SK-N-SH (cell line): ENCODE results near the gene CPLX1.
"Not testable (repeated sequence)": the region's sequence is repeated elsewhere in the genome, so short reads cannot be mapped to it uniquely, and the experiment has no call there.

ENCODE experiments used
- EZH2phosphoT487 ChIP-seq: fragments of 200-600 bp; sonication (generic); IDR thresholded peaks from 2 replicates; pipeline ENCODE4 v1.6.1; 2017; ENCODE audit warnings: low read depth, mixed run types, mild to moderate bottlenecking, antibody characterized with exemption, moderate library complexity, borderline replicate concordance
- JUND ChIP-seq: IDR thresholded peaks from 2 replicates; pipeline ENCODE4 v1.4.0; 2012
- MEF2A ChIP-seq: IDR thresholded peaks from 2 replicates; pipeline ENCODE4 v1.4.0; 2012; ENCODE audit warnings: low read depth, borderline replicate concordance
- MXI1 ChIP-seq: IDR thresholded peaks from 2 replicates; pipeline ENCODE4 v1.6.1; 2012; ENCODE audit warnings: mild to moderate bottlenecking, low read depth, low read length, improper control_type of control experiment
- NRF1 ChIP-seq: IDR thresholded peaks from 2 replicates; pipeline ENCODE4 v1.6.1; 2012; ENCODE audit warnings: low read depth, mild to moderate bottlenecking, low read length
- POLR2AphosphoS5 ChIP-seq: IDR thresholded peaks from 2 replicates; pipeline ENCODE4 v1.6.1; 2012; ENCODE audit warnings: low read depth, low read length
- SMC3 ChIP-seq: IDR thresholded peaks from 2 replicates; pipeline ENCODE4 v1.6.1; 2012; ENCODE audit warnings: low read depth, low read length, improper control_type of control experiment
- TAF1 ChIP-seq: IDR thresholded peaks from 2 replicates; pipeline ENCODE4 v1.6.1; 2012; ENCODE audit warnings: low read depth, mild to moderate bottlenecking, low read length, moderate library complexity, borderline replicate concordance
- YY1 ChIP-seq: IDR thresholded peaks from 2 replicates; pipeline ENCODE4 v1.4.0; 2012; ENCODE audit warnings: low read depth, mild to moderate bottlenecking
- TF ChIP-seq, protein P1 (sequence below): fragments of 200-600 bp; sonication (generic); IDR thresholded peaks from 2 replicates; pipeline ENCODE4 v1.6.1; 2017; ENCODE audit warnings: antibody characterized with exemption, mild to moderate bottlenecking, moderate library complexity
- TF ChIP-seq, protein P2 (sequence below): fragments of 150-350 bp; IDR thresholded peaks from 2 replicates; pipeline ENCODE4 v1.6.1; 2017; ENCODE audit warnings: antibody characterized with exemption, low read length, low read depth, borderline replicate concordance
- TF ChIP-seq, protein P3 (sequence below): IDR thresholded peaks from 2 replicates; pipeline ENCODE4 v1.6.1; 2012; ENCODE audit warnings: mild to moderate bottlenecking, low read depth, low read length, moderate library complexity

DNA sequence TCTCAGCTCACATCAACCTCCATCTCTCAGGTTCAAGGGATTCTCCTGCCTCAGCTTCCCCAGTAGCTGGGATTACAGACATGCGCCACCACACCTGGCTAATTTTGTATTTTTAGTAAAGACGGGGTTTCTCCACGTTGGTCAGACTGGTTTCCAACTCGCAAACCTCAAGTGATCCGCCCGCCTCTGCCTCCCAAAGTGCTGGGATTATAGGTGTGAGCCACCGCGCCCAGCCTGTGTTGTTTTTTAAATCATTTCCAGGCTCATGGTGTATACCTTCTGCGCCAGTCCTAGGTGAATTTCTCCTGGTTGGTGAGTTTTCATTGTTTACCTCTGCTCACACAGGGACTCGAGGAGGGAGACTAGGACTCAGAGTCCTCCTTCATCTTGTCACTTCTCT, 45.7 kb downstream of the CPLX1 start:
- TF ChIP-seq TAF1, POLR2AphosphoS5, YY1, EZH2phosphoT487, JUND, MEF2A, NRF1, SMC3, MXI1: not testable (repeated sequence)
- TF ChIP-seq, protein P1, sequence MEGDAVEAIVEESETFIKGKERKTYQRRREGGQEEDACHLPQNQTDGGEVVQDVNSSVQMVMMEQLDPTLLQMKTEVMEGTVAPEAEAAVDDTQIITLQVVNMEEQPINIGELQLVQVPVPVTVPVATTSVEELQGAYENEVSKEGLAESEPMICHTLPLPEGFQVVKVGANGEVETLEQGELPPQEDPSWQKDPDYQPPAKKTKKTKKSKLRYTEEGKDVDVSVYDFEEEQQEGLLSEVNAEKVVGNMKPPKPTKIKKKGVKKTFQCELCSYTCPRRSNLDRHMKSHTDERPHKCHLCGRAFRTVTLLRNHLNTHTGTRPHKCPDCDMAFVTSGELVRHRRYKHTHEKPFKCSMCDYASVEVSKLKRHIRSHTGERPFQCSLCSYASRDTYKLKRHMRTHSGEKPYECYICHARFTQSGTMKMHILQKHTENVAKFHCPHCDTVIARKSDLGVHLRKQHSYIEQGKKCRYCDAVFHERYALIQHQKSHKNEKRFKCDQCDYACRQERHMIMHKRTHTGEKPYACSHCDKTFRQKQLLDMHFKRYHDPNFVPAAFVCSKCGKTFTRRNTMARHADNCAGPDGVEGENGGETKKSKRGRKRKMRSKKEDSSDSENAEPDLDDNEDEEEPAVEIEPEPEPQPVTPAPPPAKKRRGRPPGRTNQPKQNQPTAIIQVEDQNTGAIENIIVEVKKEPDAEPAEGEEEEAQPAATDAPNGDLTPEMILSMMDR, result not testable (repeated sequence)
- TF ChIP-seq, protein P2, sequence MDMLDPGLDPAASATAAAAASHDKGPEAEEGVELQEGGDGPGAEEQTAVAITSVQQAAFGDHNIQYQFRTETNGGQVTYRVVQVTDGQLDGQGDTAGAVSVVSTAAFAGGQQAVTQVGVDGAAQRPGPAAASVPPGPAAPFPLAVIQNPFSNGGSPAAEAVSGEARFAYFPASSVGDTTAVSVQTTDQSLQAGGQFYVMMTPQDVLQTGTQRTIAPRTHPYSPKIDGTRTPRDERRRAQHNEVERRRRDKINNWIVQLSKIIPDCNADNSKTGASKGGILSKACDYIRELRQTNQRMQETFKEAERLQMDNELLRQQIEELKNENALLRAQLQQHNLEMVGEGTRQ, result not testable (repeated sequence)
- TF ChIP-seq, protein P3, sequence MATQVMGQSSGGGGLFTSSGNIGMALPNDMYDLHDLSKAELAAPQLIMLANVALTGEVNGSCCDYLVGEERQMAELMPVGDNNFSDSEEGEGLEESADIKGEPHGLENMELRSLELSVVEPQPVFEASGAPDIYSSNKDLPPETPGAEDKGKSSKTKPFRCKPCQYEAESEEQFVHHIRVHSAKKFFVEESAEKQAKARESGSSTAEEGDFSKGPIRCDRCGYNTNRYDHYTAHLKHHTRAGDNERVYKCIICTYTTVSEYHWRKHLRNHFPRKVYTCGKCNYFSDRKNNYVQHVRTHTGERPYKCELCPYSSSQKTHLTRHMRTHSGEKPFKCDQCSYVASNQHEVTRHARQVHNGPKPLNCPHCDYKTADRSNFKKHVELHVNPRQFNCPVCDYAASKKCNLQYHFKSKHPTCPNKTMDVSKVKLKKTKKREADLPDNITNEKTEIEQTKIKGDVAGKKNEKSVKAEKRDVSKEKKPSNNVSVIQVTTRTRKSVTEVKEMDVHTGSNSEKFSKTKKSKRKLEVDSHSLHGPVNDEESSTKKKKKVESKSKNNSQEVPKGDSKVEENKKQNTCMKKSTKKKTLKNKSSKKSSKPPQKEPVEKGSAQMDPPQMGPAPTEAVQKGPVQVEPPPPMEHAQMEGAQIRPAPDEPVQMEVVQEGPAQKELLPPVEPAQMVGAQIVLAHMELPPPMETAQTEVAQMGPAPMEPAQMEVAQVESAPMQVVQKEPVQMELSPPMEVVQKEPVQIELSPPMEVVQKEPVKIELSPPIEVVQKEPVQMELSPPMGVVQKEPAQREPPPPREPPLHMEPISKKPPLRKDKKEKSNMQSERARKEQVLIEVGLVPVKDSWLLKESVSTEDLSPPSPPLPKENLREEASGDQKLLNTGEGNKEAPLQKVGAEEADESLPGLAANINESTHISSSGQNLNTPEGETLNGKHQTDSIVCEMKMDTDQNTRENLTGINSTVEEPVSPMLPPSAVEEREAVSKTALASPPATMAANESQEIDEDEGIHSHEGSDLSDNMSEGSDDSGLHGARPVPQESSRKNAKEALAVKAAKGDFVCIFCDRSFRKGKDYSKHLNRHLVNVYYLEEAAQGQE, result not testable (repeated sequence)
